HEK293 (cell line): ENCODE results near the gene SMIM33.

ENCODE experiments used
- CTCF ChIA-PET: fragments of 350-600 bp; formaldehyde crosslinking; extraction: SDS; loops from one replicate; lab custom pipeline; 2021; ENCODE audit warnings: antibody characterized with exemption; lab: Yijun Ruan, JAX
- POLR2A ChIA-PET: fragments of 300-600 bp; formaldehyde crosslinking; extraction: SDS; loops from one replicate; lab custom pipeline; 2020; ENCODE audit warnings: antibody characterized with exemption, inconsistent platforms; lab: Yijun Ruan, JAX
- H3K27ac ChIP-seq: fragments of 200-500 bp; sonication (Bioruptor generic); 2 replicates; pipeline ENCODE4 v1.5.1; 2014; ENCODE audit warnings: low read depth, low read length, control low read depth, inconsistent platforms; ENCODE audit errors: extremely low read depth
- H3K36me3 ChIP-seq, 2 experiments: fragments of 200-500 bp in 1 of 2; sonication (Bioruptor generic) in 1 of 2; 1 replicate in 1 of 2; 2 replicates in 1 of 2; pipeline ENCODE4 v1.5.1; 2014 to 2017; ENCODE audit warnings: inconsistent platforms in 2 of 2, low read length in 2 of 2; ENCODE audit not compliant: control insufficient read depth in 2 of 2, insufficient read depth in 1 of 2
- H3K4me1 ChIP-seq: fragments of 200-500 bp; sonication (Bioruptor generic); 2 replicates; pipeline ENCODE4 v1.5.1; 2014; ENCODE audit warnings: mild to moderate bottlenecking, low read length, inconsistent platforms; ENCODE audit not compliant: control insufficient read depth, insufficient read depth
- H3K4me3 ChIP-seq: 2 replicates; pipeline ENCODE4 v1.5.1; 2011; ENCODE audit warnings: low read depth, mild to moderate bottlenecking, control low read depth, low read length, moderate library complexity
- H3K9me3 ChIP-seq: fragments of 200-500 bp; sonication (Bioruptor generic); 2 replicates; pipeline ENCODE4 v1.5.1; 2014; ENCODE audit warnings: low read depth, low read length, inconsistent platforms; ENCODE audit not compliant: control insufficient read depth, insufficient read depth
- EGR2 ChIP-seq: fragments of 450-650 bp; formaldehyde crosslinking; IDR thresholded peaks from 2 replicates; pipeline ENCODE4 v1.5.1; 2016; ENCODE audit warnings: low read depth, missing biosample characterization, missing genetic modification characterization
- KLF1 ChIP-seq: fragments of 450-650 bp; formaldehyde crosslinking; IDR thresholded peaks from 2 replicates; pipeline ENCODE4 v1.5.1; 2016; ENCODE audit warnings: missing biosample characterization, missing genetic modification characterization
- PRDM1 ChIP-seq: fragments of 450-650 bp; formaldehyde crosslinking; IDR thresholded peaks from 2 replicates; pipeline ENCODE4; 2016; ENCODE audit warnings: missing biosample characterization, missing genetic modification characterization
- REPIN1 ChIP-seq: fragments of 450-650 bp; formaldehyde crosslinking; IDR thresholded peaks from 2 replicates; pipeline ENCODE4 v1.5.1; 2017; ENCODE audit warnings: missing biosample characterization, missing genetic modification characterization, low read depth
- SP2 ChIP-seq: fragments of 450-650 bp; formaldehyde crosslinking; IDR thresholded peaks from 2 replicates; pipeline ENCODE4 v1.5.1; 2016; ENCODE audit warnings: missing biosample characterization, missing genetic modification characterization
- TRIM28 ChIP-seq: IDR thresholded peaks from 2 replicates; pipeline ENCODE4 v1.6.1; 2011; ENCODE audit warnings: low read length, control low read depth, borderline replicate concordance
- YY1 ChIP-seq: fragments of 450-650 bp; formaldehyde crosslinking; IDR thresholded peaks from 2 replicates; pipeline ENCODE4 v1.5.1; 2018; ENCODE audit warnings: missing biosample characterization, missing genetic modification characterization
- ZBTB17 ChIP-seq: fragments of 450-650 bp; formaldehyde crosslinking; IDR thresholded peaks from 2 replicates; pipeline ENCODE4 v1.5.1; 2016; ENCODE audit warnings: missing biosample characterization, missing genetic modification characterization
- ZNF114 ChIP-seq: fragments of 450-650 bp; formaldehyde crosslinking; IDR thresholded peaks from 2 replicates; pipeline ENCODE4 v1.5.0; 2017; ENCODE audit warnings: missing biosample characterization, missing genetic modification characterization
- ZNF146 ChIP-seq: fragments of 450-650 bp; formaldehyde crosslinking; IDR thresholded peaks from 2 replicates; pipeline ENCODE4 v1.5.1; 2016; ENCODE audit warnings: missing biosample characterization, missing genetic modification characterization
- ZNF174 ChIP-seq: fragments of 450-650 bp; formaldehyde crosslinking; IDR thresholded peaks from 2 replicates; pipeline ENCODE4 v1.5.0; 2017; ENCODE audit warnings: missing biosample characterization, mild to moderate bottlenecking, missing genetic modification characterization
- ZNF211 ChIP-seq: fragments of 450-650 bp; formaldehyde crosslinking; IDR thresholded peaks from 2 replicates; pipeline ENCODE4 v1.5.1; 2016; ENCODE audit warnings: low read depth, missing biosample characterization, missing genetic modification characterization
- ZNF214 ChIP-seq: fragments of 450-650 bp; formaldehyde crosslinking; IDR thresholded peaks from 2 replicates; pipeline ENCODE4 v1.5.1; 2017; ENCODE audit warnings: missing biosample characterization, mild to moderate bottlenecking, missing genetic modification characterization, borderline replicate concordance
- ZNF23 ChIP-seq: fragments of 450-650 bp; formaldehyde crosslinking; IDR thresholded peaks from 2 replicates; pipeline ENCODE4 v1.5.1; 2016; ENCODE audit warnings: missing biosample characterization, missing genetic modification characterization, borderline replicate concordance
- ZNF292 ChIP-seq: fragments of 450-650 bp; formaldehyde crosslinking; IDR thresholded peaks from 2 replicates; pipeline ENCODE4 v1.5.1; 2016; ENCODE audit warnings: low read depth, missing biosample characterization, missing genetic modification characterization, borderline replicate concordance
- ZNF473 ChIP-seq: fragments of 450-650 bp; formaldehyde crosslinking; IDR thresholded peaks from 2 replicates; pipeline ENCODE4 v1.5.1; 2017; ENCODE audit warnings: missing biosample characterization, missing genetic modification characterization
- ZNF530 ChIP-seq: fragments of 450-650 bp; formaldehyde crosslinking; IDR thresholded peaks from 2 replicates; pipeline ENCODE4 v1.5.1; 2016; ENCODE audit warnings: low read depth, missing biosample characterization, missing genetic modification characterization
- ZNF544 ChIP-seq: fragments of 450-650 bp; formaldehyde crosslinking; IDR thresholded peaks from 2 replicates; pipeline ENCODE4 v1.5.0; 2017; ENCODE audit warnings: missing biosample characterization, missing genetic modification characterization
- ZNF585B ChIP-seq: fragments of 450-650 bp; formaldehyde crosslinking; IDR thresholded peaks from 2 replicates; pipeline ENCODE4 v1.5.1; 2016; ENCODE audit warnings: missing biosample characterization, missing genetic modification characterization
- ZNF629 ChIP-seq: fragments of 450-650 bp; formaldehyde crosslinking; IDR thresholded peaks from 2 replicates; pipeline ENCODE4 v1.5.1; 2017; ENCODE audit warnings: missing biosample characterization, missing genetic modification characterization
- ZNF654 ChIP-seq: fragments of 450-650 bp; formaldehyde crosslinking; IDR thresholded peaks from 2 replicates; pipeline ENCODE4 v1.5.1; 2016; ENCODE audit warnings: low read depth, missing biosample characterization, missing genetic modification characterization
- ZNF747 ChIP-seq: fragments of 450-650 bp; formaldehyde crosslinking; IDR thresholded peaks from 2 replicates; pipeline ENCODE4 v1.5.1; 2016; ENCODE audit warnings: missing biosample characterization, missing genetic modification characterization
- ZSCAN23 ChIP-seq: fragments of 450-650 bp; formaldehyde crosslinking; IDR thresholded peaks from 2 replicates; pipeline ENCODE4 v1.5.1; 2016; ENCODE audit warnings: missing biosample characterization, missing genetic modification characterization
- TF ChIP-seq, protein P1 (sequence below): fragments of 450-650 bp; formaldehyde crosslinking; IDR thresholded peaks from 2 replicates; pipeline ENCODE4 v1.5.1; 2016; ENCODE audit warnings: missing biosample characterization, missing genetic modification characterization, borderline replicate concordance

Gene SMIM33

DNA sequence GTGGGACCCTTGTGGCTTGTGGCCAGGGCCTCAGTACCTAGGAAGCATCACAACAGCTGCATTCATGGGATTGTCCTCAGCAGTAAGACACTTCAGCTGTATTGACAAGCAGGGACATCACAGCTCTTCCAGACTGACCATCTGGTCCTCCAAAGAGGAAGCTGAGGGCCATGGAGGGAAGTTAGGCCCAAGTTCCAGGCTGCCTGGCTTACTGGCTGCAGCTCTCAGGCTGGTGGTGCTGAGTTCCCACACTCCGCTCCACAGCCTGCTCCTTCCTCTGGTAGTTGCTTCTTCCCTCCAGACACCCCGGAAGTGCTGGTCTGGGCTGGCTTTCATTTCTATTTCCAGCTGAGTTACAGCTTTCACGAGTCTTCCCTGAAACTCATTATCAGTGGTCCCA lies 17.5 kb downstream of the SMIM33 start:
- CTCF ChIA-PET, result interaction anchor here (1.2 kb wide), 1 partner anchor 50 kb away, joined by 3 read pairs; no protein-coding TSS in a partner anchor
- TF ChIP-seq ZNF530 (tag by site-specific recombination) (no peak), ZNF114 (no peak), ZSCAN23 (tag by site-specific recombination) (no peak), ZNF211 (tag by site-specific recombination) (no peak), KLF1 (no peak), ZNF473 (tag by site-specific recombination) (no peak), ZNF585B (no peak), ZNF174 (tag by site-specific recombination) (no peak), ZNF629 (tag by site-specific recombination) (no peak), ZNF292 (no peak), ZNF747 (tag by site-specific recombination) (no peak), YY1 (tag by site-specific recombination) (no peak), ZNF544 (tag by site-specific recombination) (no peak), TRIM28 (no peak), ZNF654 (no peak), REPIN1 (tag by site-specific recombination) (no peak), ZNF23 (tag by site-specific recombination) (no peak)
- TF ChIP-seq, protein P1, sequence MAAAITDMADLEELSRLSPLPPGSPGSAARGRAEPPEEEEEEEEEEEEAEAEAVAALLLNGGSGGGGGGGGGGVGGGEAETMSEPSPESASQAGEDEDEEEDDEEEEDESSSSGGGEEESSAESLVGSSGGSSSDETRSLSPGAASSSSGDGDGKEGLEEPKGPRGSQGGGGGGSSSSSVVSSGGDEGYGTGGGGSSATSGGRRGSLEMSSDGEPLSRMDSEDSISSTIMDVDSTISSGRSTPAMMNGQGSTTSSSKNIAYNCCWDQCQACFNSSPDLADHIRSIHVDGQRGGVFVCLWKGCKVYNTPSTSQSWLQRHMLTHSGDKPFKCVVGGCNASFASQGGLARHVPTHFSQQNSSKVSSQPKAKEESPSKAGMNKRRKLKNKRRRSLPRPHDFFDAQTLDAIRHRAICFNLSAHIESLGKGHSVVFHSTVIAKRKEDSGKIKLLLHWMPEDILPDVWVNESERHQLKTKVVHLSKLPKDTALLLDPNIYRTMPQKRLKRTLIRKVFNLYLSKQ (tag by site-specific recombination), result no peak
- TF ChIP-seq, all 188 proteins: peak for 0
- Histone ChIP-seq H3K4me3 (no peak overlapping the region), H3K4me1 (no peaks in the 10 kb centered on the region), H3K9me3 (no peaks in the 10 kb centered on the region), H3K36me3 (no peaks in the 10 kb centered on the region), H3K27ac (no peak overlapping the region)
- POLR2A ChIA-PET, result no interaction called here

DNA sequence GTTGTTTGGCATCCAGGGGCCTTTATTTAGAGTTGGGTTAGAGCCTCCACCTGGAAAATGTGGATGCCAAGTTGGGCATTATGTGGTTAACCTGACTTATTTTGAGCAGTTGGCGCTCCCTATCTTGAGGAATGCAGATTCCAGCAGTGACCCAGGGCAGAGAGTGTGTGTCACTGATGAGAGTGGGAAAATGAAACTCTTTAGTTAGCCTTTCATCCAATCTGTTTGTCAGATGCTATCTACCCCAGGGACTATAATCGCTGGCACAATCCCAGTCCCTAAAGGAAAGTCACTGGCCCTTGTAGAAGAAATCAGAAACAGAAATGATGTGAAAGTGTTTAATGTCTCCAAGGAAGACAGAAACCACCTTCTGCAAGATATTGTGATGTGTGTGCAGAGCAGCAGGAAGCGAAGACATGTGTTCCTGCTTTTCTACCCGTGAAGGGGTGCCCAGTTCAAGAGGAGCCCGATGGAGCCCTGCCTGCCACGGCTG lies 21.9 kb downstream of the SMIM33 start:
- POLR2A ChIA-PET, result no interaction called here

DNA sequence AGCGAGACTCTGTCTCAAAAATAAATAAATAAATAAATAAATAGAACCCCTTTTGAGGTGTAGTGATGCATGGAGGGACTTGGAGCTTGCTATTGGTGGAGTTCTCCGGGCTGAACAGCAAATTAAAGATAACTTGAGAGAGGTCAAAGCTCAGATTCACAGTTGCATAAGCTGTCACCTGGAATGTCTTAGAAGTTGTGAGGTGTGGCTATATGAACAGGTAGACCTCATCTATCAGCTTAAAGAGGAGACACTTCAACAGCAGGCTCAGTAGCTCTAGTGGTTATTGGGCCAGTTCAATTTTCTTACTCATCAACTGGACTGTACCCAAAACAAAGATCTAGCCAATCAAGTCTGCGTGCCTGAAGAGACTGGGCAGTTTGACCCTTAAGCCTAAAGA lies 23.5 kb downstream of the SMIM33 start:
- Histone ChIP-seq H3K27ac (no peak overlapping the region), H3K9me3 (no peaks in the 10 kb centered on the region), H3K4me1 (no peaks in the 10 kb centered on the region), H3K4me3 (no peak overlapping the region), H3K36me3 (no peaks in the 10 kb centered on the region; a peak in 1 of 3 replicates)
- POLR2A ChIA-PET, result interaction anchor here (1.2 kb wide), 2 partner anchors 12 to 55 kb away, joined by 3 to 4 read pairs; partner anchors contain the start of genes DNAJC18 and STING1
- TF ChIP-seq ZNF530 (tag by site-specific recombination) (no peak), ZNF214 (tag by site-specific recombination) (no peak), ZNF146 (no peak)
- CTCF ChIA-PET, result interaction anchor here (1.0 to 1.5 kb wide), 4 partner anchors 12 to 72 kb away, joined by 3 to 4 read pairs (median 4); partner anchors contain the start of gene STING1

More for the DNA sequence above, 21.9 kb downstream of the SMIM33 start:
- Histone ChIP-seq H3K9me3 (no peaks in the 10 kb centered on the region), H3K4me3 (no peak overlapping the region), H3K36me3 (no peaks in the 10 kb centered on the region), H3K4me1 (no peaks in the 10 kb centered on the region), H3K27ac (no peak overlapping the region)
- TF ChIP-seq EGR2 (tag by site-specific recombination) (no peak), PRDM1 (peak; percentile 90), SP2 (tag by site-specific recombination) (no peak), ZBTB17 (tag by site-specific recombination) (0 out of 2 replicates have a peak, but pooled peaks have one; percentile 16)
- CTCF ChIA-PET, result interaction anchor here (0.9 kb wide), 1 partner anchor 25 kb away, joined by 4 read pairs; no protein-coding TSS in a partner anchor
